OCI-LY1 (cell line): ENCODE data around the gene NCOR2.
A peak's percentile ranks its signal among the peaks of the same experiment; 100 is the strongest.

Experiments used
- H2AFZ ChIP-seq: fragments of 200-600 bp; sonication (generic), shearing (Covaris generic); 2 replicates; pipeline ENCODE4 v1.6.0; 2014; ENCODE audit warnings: antibody characterized with exemption, mild to moderate bottlenecking, low read length
- H3F3A ChIP-seq: fragments of 200-600 bp; sonication (generic), shearing (Covaris generic); 2 replicates; pipeline ENCODE4 v1.6.0; 2014; ENCODE audit warnings: mild to moderate bottlenecking, antibody characterized with exemption, low read length, moderate library complexity; ENCODE audit not compliant: insufficient read depth
- H3K27ac ChIP-seq: fragments of 200-600 bp; sonication (generic); 2 replicates; pipeline ENCODE4 v1.5.1; 2014; ENCODE audit warnings: low read length, mixed run types, mild to moderate bottlenecking, low read depth; ENCODE audit not compliant: poor library complexity, severe bottlenecking
- H3K27me3 ChIP-seq: fragments of 200-600 bp; sonication (generic); 2 replicates; pipeline ENCODE4 v1.6.0; 2014; ENCODE audit warnings: antibody characterized with exemption, mild to moderate bottlenecking, low read length, moderate library complexity; ENCODE audit not compliant: insufficient read depth
- H3K36me3 ChIP-seq: fragments of 200-600 bp; sonication (generic); 2 replicates; pipeline ENCODE4 v1.6.1; 2014; ENCODE audit warnings: mild to moderate bottlenecking, antibody characterized with exemption, low read length, moderate library complexity, mixed read lengths; ENCODE audit not compliant: insufficient read depth
- H3K4me1 ChIP-seq: fragments of 200-600 bp; sonication (generic); 2 replicates; pipeline ENCODE4 v1.5.1; 2014; ENCODE audit warnings: mild to moderate bottlenecking, low read length, moderate library complexity; ENCODE audit not compliant: insufficient read depth, severe bottlenecking
- H3K4me2 ChIP-seq: fragments of 200-600 bp; sonication (generic), shearing (Covaris generic); 2 replicates; pipeline ENCODE4 v1.6.1; 2014; ENCODE audit warnings: low read length
- H3K4me3 ChIP-seq: fragments of 200-600 bp; sonication (generic); 2 replicates; pipeline ENCODE4 v1.5.1; 2014; ENCODE audit warnings: low read length, low read depth, mild to moderate bottlenecking, mixed read lengths; ENCODE audit not compliant: poor library complexity, severe bottlenecking
- H3K79me2 ChIP-seq: fragments of 200-600 bp; shearing (Covaris generic); 2 replicates; pipeline ENCODE4 v1.6.1; 2016; ENCODE audit warnings: mixed run types, low read length, mixed read lengths; ENCODE audit not compliant: insufficient read depth
- H3K9ac ChIP-seq: fragments of 200-600 bp; sonication (generic), shearing (Covaris generic); 2 replicates; pipeline ENCODE4 v1.6.1; 2014; ENCODE audit warnings: mild to moderate bottlenecking, low read length, mixed read lengths
- H3K9me2 ChIP-seq: fragments of 200-600 bp; sonication (generic), shearing (Covaris generic); 2 replicates; pipeline ENCODE4 v1.6.1; 2014; ENCODE audit warnings: low read depth, mild to moderate bottlenecking, low read length, mixed read lengths
- H3K9me3 ChIP-seq: fragments of 200-600 bp; shearing (Covaris generic); 2 replicates; pipeline ENCODE4 v1.6.1; 2014; ENCODE audit warnings: low read length, mixed read lengths
- H4K20me1 ChIP-seq: fragments of 200-600 bp; sonication (generic), shearing (Covaris generic); 2 replicates; pipeline ENCODE4 v1.6.0; 2016; ENCODE audit warnings: mild to moderate bottlenecking, low read length; ENCODE audit not compliant: insufficient read depth
- EZH2 ChIP-seq: fragments of 200-600 bp; sonication (generic), shearing (Covaris generic); IDR thresholded peaks from 2 replicates; pipeline ENCODE4 v1.8.0; 2017; ENCODE audit warnings: borderline replicate concordance, mixed run types, mild to moderate bottlenecking, antibody characterized with exemption, low read length, moderate library complexity, mixed read lengths
- TF ChIP-seq, protein P1 (sequence below): fragments of 200-600 bp; sonication (generic), shearing (Covaris generic); IDR thresholded peaks from 2 replicates; pipeline ENCODE4 v1.5.1; 2017; ENCODE audit warnings: mild to moderate bottlenecking, antibody characterized with exemption, low read length, moderate library complexity, mixed read lengths

The NCOR2 gene

GRCh38 chr12:124567673-124568373 lies 411 bp upstream of the NCOR2 start:
- TF ChIP-seq, protein P1, sequence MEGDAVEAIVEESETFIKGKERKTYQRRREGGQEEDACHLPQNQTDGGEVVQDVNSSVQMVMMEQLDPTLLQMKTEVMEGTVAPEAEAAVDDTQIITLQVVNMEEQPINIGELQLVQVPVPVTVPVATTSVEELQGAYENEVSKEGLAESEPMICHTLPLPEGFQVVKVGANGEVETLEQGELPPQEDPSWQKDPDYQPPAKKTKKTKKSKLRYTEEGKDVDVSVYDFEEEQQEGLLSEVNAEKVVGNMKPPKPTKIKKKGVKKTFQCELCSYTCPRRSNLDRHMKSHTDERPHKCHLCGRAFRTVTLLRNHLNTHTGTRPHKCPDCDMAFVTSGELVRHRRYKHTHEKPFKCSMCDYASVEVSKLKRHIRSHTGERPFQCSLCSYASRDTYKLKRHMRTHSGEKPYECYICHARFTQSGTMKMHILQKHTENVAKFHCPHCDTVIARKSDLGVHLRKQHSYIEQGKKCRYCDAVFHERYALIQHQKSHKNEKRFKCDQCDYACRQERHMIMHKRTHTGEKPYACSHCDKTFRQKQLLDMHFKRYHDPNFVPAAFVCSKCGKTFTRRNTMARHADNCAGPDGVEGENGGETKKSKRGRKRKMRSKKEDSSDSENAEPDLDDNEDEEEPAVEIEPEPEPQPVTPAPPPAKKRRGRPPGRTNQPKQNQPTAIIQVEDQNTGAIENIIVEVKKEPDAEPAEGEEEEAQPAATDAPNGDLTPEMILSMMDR: no peak
- no peak for TF ChIP-seq EZH2
- H3K27me3 ChIP-seq: peaks cover 7% of the 10 kb centered on the region; the same call in 1 of the 2 replicates
- H3K9me3 ChIP-seq: no peaks in the 10 kb centered on the region

GRCh38 chr12:124566161-124566996 lies 1.0 kb downstream of the NCOR2 start:
- Histone ChIP-seq H3K79me2 (no peaks in the 10 kb centered on the region), H3K9me2 (no peaks in the 10 kb centered on the region), H4K20me1 (no peaks in the 10 kb centered on the region), H3K4me3 (peak overlapping the region; percentile 87), H3K9me3 (no peaks in the 10 kb centered on the region), H3K4me1 (peaks cover 20% of the 10 kb centered on the region), H3F3A (no peaks in the 10 kb centered on the region), H3K27ac (no peak overlapping the region), H2AFZ (no peak overlapping the region), H3K4me2 (peak overlapping the region; percentile 89), H3K9ac (peak overlapping the region; percentile 90), H3K36me3 (no peaks in the 10 kb centered on the region; the same call in 1 of the 2 replicates), H3K27me3 (peaks cover 7% of the 10 kb centered on the region; the same call in 1 of the 2 replicates)
- TF ChIP-seq, protein P1: no peak
- TF ChIP-seq EZH2: no peak

More at GRCh38 chr12:124567673-124568373, 411 bp upstream of the NCOR2 start:
- Histone ChIP-seq H3K4me2 (peak overlapping the region; percentile 70), H3K9ac (0 out of 2 replicates have a peak overlapping the region, but pooled peaks have one; percentile 19), H3K4me1 (peaks cover 20% of the 10 kb centered on the region), H3K4me3 (peak overlapping the region; percentile 52), H4K20me1 (no peaks in the 10 kb centered on the region), H2AFZ (no peak overlapping the region), H3F3A (no peaks in the 10 kb centered on the region), H3K36me3 (no peaks in the 10 kb centered on the region; the same call in 1 of the 2 replicates), H3K27ac (no peak overlapping the region), H3K9me2 (no peaks in the 10 kb centered on the region), H3K79me2 (no peaks in the 10 kb centered on the region)

DNA sequence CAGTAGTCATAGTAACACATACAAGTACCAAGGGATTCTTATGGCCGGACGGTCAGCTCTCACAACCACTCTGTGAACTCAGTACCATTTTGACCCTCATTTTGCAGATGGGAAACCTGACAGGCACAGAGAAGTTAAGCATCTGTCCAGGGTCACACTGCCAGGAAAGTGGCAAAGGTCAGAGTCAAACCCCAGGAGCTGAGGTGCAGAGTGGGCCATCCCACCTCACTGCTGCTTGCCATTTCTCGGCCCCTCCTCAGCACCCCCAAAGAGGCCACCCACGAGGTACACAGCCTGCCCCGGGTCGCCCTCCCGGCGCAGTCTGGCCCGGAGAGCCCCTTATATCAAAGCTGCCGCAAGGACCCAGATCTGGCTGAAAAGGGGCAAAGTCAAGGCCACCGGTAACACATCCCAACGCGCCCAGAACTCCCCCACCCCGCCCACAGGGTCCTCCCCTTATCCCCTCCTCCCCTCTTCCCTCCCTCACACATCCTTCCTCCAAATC lies 1.7 kb downstream of the NCOR2 start:
- Histone ChIP-seq H3K27ac (no peak overlapping the region), H4K20me1 (no peaks in the 10 kb centered on the region)

More for the DNA sequence above, 1.7 kb downstream of the NCOR2 start:
- Histone ChIP-seq H3K4me2 (peak overlapping the region; percentile 89), H3K27me3 (peaks cover 7% of the 10 kb centered on the region; the same call in 1 of the 2 replicates), H3K36me3 (no peaks in the 10 kb centered on the region; the same call in 1 of the 2 replicates), H3K9me3 (no peaks in the 10 kb centered on the region), H3K9ac (peak overlapping the region; percentile 90; the same call in 1 of the 2 replicates), H3K4me3 (peak overlapping the region; percentile 87), H2AFZ (no peak overlapping the region), H3K79me2 (no peaks in the 10 kb centered on the region), H3F3A (no peaks in the 10 kb centered on the region), H3K4me1 (peaks cover 20% of the 10 kb centered on the region), H3K9me2 (no peaks in the 10 kb centered on the region)
- no peak for TF ChIP-seq EZH2
- TF ChIP-seq, protein P1: no peak
